Measurements from ENCODE around the gene PACRG.

DNA sequence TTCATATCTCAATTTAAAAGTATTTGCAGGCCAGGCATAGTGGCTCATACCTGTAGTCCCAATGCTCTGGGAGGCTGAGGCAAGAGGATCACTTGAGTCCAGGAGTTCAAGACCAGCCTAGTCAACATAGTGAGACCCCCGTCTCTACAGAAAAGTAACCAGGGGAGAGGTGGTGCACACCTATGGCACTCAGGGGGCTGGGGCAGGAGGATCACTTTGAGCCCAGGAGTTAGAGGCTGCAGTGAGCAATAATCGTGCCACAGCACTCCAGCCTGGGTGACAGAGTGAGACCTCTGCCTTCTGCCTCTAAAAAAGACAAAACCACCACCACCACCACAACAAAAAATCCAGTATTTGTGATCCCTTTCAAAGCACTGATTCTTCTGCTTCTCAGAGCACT lies 501.3 kb downstream of the PACRG start:
- TF ChIP-seq CTCF (IDR thresholded peaks at IDR 0.05) (no peak), POLR2A (IDR thresholded peaks at IDR 0.05) (no peak), POLR2AphosphoS5 (IDR thresholded peaks at IDR 0.05) (no peak), EP300 (IDR thresholded peaks at IDR 0.05) (no peak)

All from stomach (tissue), 4 donors.